H9 (cell line): Measurements from ENCODE around the gene SLC23A3. TPM values are rescaled to one million over a fixed set of nuclear protein-coding genes. Genes with fewer than 3 reads are reported as not detected.

Experiments
- DNase-seq: peaks from one replicate; pipeline ENCODE4 v3.0.0-alpha.2; 2017
- H2AFZ ChIP-seq: one replicate; pipeline ENCODE4 v1.6.1; 2013; ENCODE audit warnings: mild to moderate bottlenecking, low read length, control low read depth, moderate library complexity
- H2AK5ac ChIP-seq: 2 replicates; pipeline ENCODE4 v1.6.1; 2013; ENCODE audit warnings: low read length, control low read depth, mixed read lengths; ENCODE audit not compliant: insufficient read length
- H2BK120ac ChIP-seq: one replicate; pipeline ENCODE4 v1.6.1; 2013; ENCODE audit warnings: low read depth, mild to moderate bottlenecking, low read length, control low read depth, inconsistent platforms; ENCODE audit not compliant: poor library complexity, severe bottlenecking
- H2BK12ac ChIP-seq: 2 replicates; pipeline ENCODE4 v1.6.1; 2013; ENCODE audit warnings: low read length, control low read depth, mixed read lengths, low read depth; ENCODE audit not compliant: insufficient read length
- H2BK15ac ChIP-seq: 2 replicates; pipeline ENCODE4 v1.6.1; 2013; ENCODE audit warnings: low read depth, low read length, control low read depth
- H2BK20ac ChIP-seq: one replicate; pipeline ENCODE4 v1.6.1; 2013; ENCODE audit warnings: low read depth, mild to moderate bottlenecking, low read length, control low read depth, inconsistent platforms; ENCODE audit not compliant: poor library complexity, severe bottlenecking
- H2BK5ac ChIP-seq: 2 replicates; pipeline ENCODE4 v1.6.1; 2013; ENCODE audit warnings: low read length, control low read depth, mixed read lengths; ENCODE audit not compliant: insufficient read length
- H3K14ac ChIP-seq: 2 replicates; pipeline ENCODE4 v1.6.1; 2013; ENCODE audit warnings: low read length, control low read depth; ENCODE audit not compliant: insufficient read depth
- H3K18ac ChIP-seq: 2 replicates; pipeline ENCODE4 v1.6.1; 2013; ENCODE audit warnings: low read depth, mild to moderate bottlenecking, mixed read lengths, low read length, control low read depth; ENCODE audit not compliant: insufficient read length
- H3K23ac ChIP-seq: 2 replicates; pipeline ENCODE4 v1.6.1; 2013; ENCODE audit warnings: low read length, control low read depth, mixed read lengths, low read depth; ENCODE audit not compliant: insufficient read length
- H3K23me2 ChIP-seq: 2 replicates; pipeline ENCODE4 v1.6.1; 2013; ENCODE audit warnings: low read depth, mild to moderate bottlenecking, mixed read lengths, low read length, control low read depth; ENCODE audit not compliant: insufficient read length, poor library complexity, severe bottlenecking
- H3K27ac ChIP-seq: 2 replicates; pipeline ENCODE4 v1.5.1; 2013; ENCODE audit warnings: low read length, control low read depth, mixed read lengths, low read depth; ENCODE audit not compliant: insufficient read length
- H3K27me3 ChIP-seq: 2 replicates; pipeline ENCODE4 v1.6.1; 2013; ENCODE audit warnings: low read length, control low read depth, inconsistent platforms; ENCODE audit not compliant: insufficient read depth
- H3K4ac ChIP-seq: 2 replicates; pipeline ENCODE4 v1.6.1; 2013; ENCODE audit warnings: low read depth, mild to moderate bottlenecking, control low read depth, inconsistent platforms, low read length, moderate library complexity
- H3K4me1 ChIP-seq: 2 replicates; pipeline ENCODE4 v1.6.1; 2013; ENCODE audit warnings: low read length, control low read depth, inconsistent platforms; ENCODE audit not compliant: insufficient read depth
- H3K4me2 ChIP-seq: 2 replicates; pipeline ENCODE4 v1.6.1; 2013; ENCODE audit warnings: low read length, control low read depth, mixed read lengths; ENCODE audit not compliant: insufficient read length, insufficient read depth
- H3K56ac ChIP-seq: 2 replicates; pipeline ENCODE4 v1.6.1; 2013; ENCODE audit warnings: low read depth, mild to moderate bottlenecking, mixed read lengths, low read length, control low read depth; ENCODE audit not compliant: insufficient read length
- H3K79me1 ChIP-seq: 2 replicates; pipeline ENCODE4 v1.6.1; 2013; ENCODE audit warnings: low read depth, mild to moderate bottlenecking, moderate library complexity, low read length, control low read depth, inconsistent platforms; ENCODE audit not compliant: insufficient read depth, poor library complexity, severe bottlenecking
- H3K79me2 ChIP-seq: 2 replicates; pipeline ENCODE4 v1.6.1; 2013; ENCODE audit warnings: low read length, control low read depth, inconsistent platforms; ENCODE audit not compliant: insufficient read depth
- H3K9ac ChIP-seq: 2 replicates; pipeline ENCODE4 v1.6.1; 2013; ENCODE audit warnings: low read length, control low read depth, mixed read lengths; ENCODE audit not compliant: insufficient read length; ENCODE audit errors: extremely low read depth
- H3K9me3 ChIP-seq: one replicate; pipeline ENCODE4 v1.6.1; 2013; ENCODE audit warnings: low read depth, low read length, inconsistent platforms; ENCODE audit not compliant: control insufficient read depth
- H3T11ph ChIP-seq: one replicate; pipeline ENCODE4 v1.6.1; 2013; ENCODE audit warnings: mild to moderate bottlenecking, low read length, control low read depth, inconsistent platforms
- H4K20me1 ChIP-seq: one replicate; pipeline ENCODE4 v1.6.1; 2013; ENCODE audit not compliant: control insufficient read depth, insufficient read length, insufficient read depth
- H4K5ac ChIP-seq: 2 replicates; pipeline ENCODE4 v1.6.1; 2013; ENCODE audit warnings: low read depth, mild to moderate bottlenecking, mixed read lengths, low read length, control low read depth; ENCODE audit not compliant: insufficient read length
- H4K8ac ChIP-seq: replicated peaks from 2 replicates; pipeline ENCODE4 v1.6.1; 2013; ENCODE audit warnings: low read length, control low read depth, mixed read lengths, low read depth; ENCODE audit not compliant: insufficient read length
- H4K91ac ChIP-seq: 2 replicates; pipeline ENCODE4 v1.6.1; 2013; ENCODE audit warnings: low read depth, mild to moderate bottlenecking, moderate library complexity, mixed read lengths, low read length, control low read depth; ENCODE audit not compliant: insufficient read length
- H3K27ac Mint-ChIP-seq, 3 experiments: 2 replicates in 2 of 3; 3 replicates in 1 of 3; pipeline ENCODE4 v1.8.0; 2020 to 2021; ENCODE audit warnings: mixed read lengths in 3 of 3, mild to moderate bottlenecking in 1 of 3, moderate library complexity in 1 of 3
- H3K27me3 Mint-ChIP-seq: 2 replicates; pipeline ENCODE4 v1.8.0; 2021; ENCODE audit warnings: low read depth, mild to moderate bottlenecking, moderate library complexity, mixed read lengths
- H3K36me3 Mint-ChIP-seq, 3 experiments: 2 replicates in 2 of 3; 3 replicates in 1 of 3; pipeline ENCODE4 v1.8.0; 2020 to 2021; ENCODE audit warnings: low read depth in 3 of 3, mixed read lengths in 3 of 3; ENCODE audit not compliant: insufficient read depth in 1 of 3
- H3K4me1 Mint-ChIP-seq, 2 experiments: 2 replicates each; pipeline ENCODE4 v1.8.0; 2020; ENCODE audit warnings: mixed read lengths in 2 of 2
- H3K4me3 Mint-ChIP-seq, 2 experiments: 2 replicates in 1 of 2; 3 replicates in 1 of 2; pipeline ENCODE4 v1.8.0; 2020 to 2021; ENCODE audit warnings: mild to moderate bottlenecking in 2 of 2, mixed read lengths in 2 of 2, moderate library complexity in 1 of 2
- H3K9me3 Mint-ChIP-seq, 2 experiments: 2 replicates in 1 of 2; 3 replicates in 1 of 2; pipeline ENCODE4 v1.8.0; 2020; ENCODE audit warnings: mild to moderate bottlenecking in 2 of 2, mixed read lengths in 2 of 2, moderate library complexity in 1 of 2
- WGBS: extraction: QIAGEN DNeasy Blood & Tissue Kit; methylation state at CpG from one replicate; pipeline ENCODE4 v1.1.7; 2013; ENCODE audit warnings: missing lambda C conversion rate, low lambda C conversion rate, mixed read lengths; ENCODE audit not compliant: insufficient read length; ENCODE audit errors: extremely low coverage; 5-methylcytosine and 5-hydroxymethylcytosine counted together
- total RNA-seq: library from RNA; stranded (reverse); gene quantifications from 2 replicates; pipeline ENCODE4 v1.2.1, GENCODE V29; 2021
- TF ChIP-seq, protein P1 (sequence below): fragments of 200-600 bp; sonication (generic); conservative IDR thresholded peaks from 3 replicates; pipeline ENCODE4 v1.8.0; 2021; ENCODE audit warnings: antibody characterized with exemption, mild to moderate bottlenecking

SLC23A3 gene
- total RNA-seq, 1 experiment from 2014 or later, result 1.2 TPM

- Histone ChIP-seq H3K23me2 (no peaks in the 10 kb centered on the region), H3K79me2 (no peaks in the 10 kb centered on the region), H2BK5ac (no peak overlapping the region), H3K4ac (no peak overlapping the region), H3K23ac (no peak overlapping the region), H4K91ac (no peak overlapping the region), H4K5ac (no peak overlapping the region), H2BK20ac (no peak overlapping the region), H3K9me3 (no peaks in the 10 kb centered on the region), H2BK120ac (no peak overlapping the region), H3K4me1 (0 out of 2 replicates have a peak, but pooled peaks cover 4% of the 10 kb centered on the region), H2BK15ac (no peak overlapping the region), H3K18ac (peak overlapping the region; percentile 62), H3T11ph (no peak overlapping the region), H2AK5ac (no peak overlapping the region), H2BK12ac (no peak overlapping the region), H2AFZ (no peak overlapping the region), H3K27ac (no peak overlapping the region), H4K20me1 (no peaks in the 10 kb centered on the region), H3K14ac (0 out of 2 replicates have a peak overlapping the region, but pooled peaks have one; percentile 12), H3K27me3 (no peaks in the 10 kb centered on the region), H3K9ac (no peak overlapping the region), H3K79me1 (no peaks in the 10 kb centered on the region), H3K56ac (no peak overlapping the region), H4K8ac (no peak overlapping the region), H3K4me2 (no peak overlapping the region)
- no CpG with 5 or more reads among the region's 4 CpGs for WGBS
- Mint-ChIP-seq H3K4me1 (peaks cover 4 to 7% of the 10 kb centered on the region in 2 experiments; a peak in 2 of 4 replicates), H3K27ac (0 out of 7 replicates have a peak overlapping the region, but pooled peaks of 1 of the 3 experiments have one; percentile 11), H3K4me3 (no peak overlapping the region), H3K27me3 (no peaks in the 10 kb centered on the region), H3K9me3 (no peaks in the 10 kb centered on the region), H3K36me3 (no peaks in the 10 kb centered on the region)
- TF ChIP-seq, protein P1, sequence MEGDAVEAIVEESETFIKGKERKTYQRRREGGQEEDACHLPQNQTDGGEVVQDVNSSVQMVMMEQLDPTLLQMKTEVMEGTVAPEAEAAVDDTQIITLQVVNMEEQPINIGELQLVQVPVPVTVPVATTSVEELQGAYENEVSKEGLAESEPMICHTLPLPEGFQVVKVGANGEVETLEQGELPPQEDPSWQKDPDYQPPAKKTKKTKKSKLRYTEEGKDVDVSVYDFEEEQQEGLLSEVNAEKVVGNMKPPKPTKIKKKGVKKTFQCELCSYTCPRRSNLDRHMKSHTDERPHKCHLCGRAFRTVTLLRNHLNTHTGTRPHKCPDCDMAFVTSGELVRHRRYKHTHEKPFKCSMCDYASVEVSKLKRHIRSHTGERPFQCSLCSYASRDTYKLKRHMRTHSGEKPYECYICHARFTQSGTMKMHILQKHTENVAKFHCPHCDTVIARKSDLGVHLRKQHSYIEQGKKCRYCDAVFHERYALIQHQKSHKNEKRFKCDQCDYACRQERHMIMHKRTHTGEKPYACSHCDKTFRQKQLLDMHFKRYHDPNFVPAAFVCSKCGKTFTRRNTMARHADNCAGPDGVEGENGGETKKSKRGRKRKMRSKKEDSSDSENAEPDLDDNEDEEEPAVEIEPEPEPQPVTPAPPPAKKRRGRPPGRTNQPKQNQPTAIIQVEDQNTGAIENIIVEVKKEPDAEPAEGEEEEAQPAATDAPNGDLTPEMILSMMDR, result no peak
- DNase-seq, result no peak
Measured at GRCh38 chr2:219124381-219125110, 45.3 kb downstream of the SLC23A3 start.
